Stimulated activated CD4-positive, alpha-beta T cell treated with anti-CD3 and anti-CD28 coated beads, Interleukin-4, amount 100 ng/mL, for 1 hour (primary cell): Measurements from ENCODE around the gene C10orf67.
"Not testable (repeated sequence)": the region's sequence is repeated elsewhere in the genome, so short reads cannot be mapped to it uniquely, and the experiment has no call there.

Experiments
- DNase-seq: peaks from one replicate; pipeline ENCODE4 v3.0.0-alpha.2; 2020

Gene C10orf67

DNA sequence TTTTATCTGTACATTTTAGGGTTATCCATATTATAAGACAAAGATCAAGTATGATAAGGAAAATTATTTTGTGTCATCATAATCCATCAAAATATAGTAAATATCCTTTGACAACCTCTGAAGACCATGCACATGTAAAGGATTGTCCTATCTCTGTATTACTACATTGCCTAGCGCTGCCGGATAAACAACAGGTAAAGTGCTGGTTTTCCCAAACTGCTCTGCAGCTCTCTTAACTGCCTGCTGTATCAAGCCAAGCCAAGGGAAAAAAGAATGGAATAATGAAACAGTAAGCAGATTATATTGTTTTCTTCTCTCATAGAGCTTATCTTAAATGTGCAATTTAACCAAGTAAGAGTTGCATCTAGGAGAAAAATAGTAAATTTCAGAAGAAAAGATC is 81.7 kb downstream of the C10orf67 start:
- DNase-seq, result no peak

DNA sequence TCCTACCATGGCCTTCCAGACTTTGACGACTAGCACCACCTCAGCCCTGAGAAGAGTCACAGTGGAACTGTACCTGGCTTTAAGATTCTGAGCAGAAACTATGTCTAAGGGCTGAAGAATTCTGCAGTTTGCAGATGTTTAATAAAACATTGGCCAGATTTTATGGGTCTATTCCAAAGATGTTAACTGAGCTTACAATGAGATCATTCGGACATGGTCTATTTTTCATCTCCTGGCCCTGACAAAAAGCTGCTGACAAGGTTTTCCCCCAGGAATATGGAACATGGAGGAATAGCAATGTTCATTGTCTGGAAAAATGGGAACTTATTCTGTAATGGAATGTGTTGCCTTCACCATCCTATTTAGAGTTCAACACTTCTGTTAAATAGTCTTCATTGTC is 86.1 kb downstream of the C10orf67 start:
- no peak for DNase-seq

GRCh38 chr10:23253780-23254179 is 90.8 kb downstream of the C10orf67 start:
- no peak for DNase-seq

DNA sequence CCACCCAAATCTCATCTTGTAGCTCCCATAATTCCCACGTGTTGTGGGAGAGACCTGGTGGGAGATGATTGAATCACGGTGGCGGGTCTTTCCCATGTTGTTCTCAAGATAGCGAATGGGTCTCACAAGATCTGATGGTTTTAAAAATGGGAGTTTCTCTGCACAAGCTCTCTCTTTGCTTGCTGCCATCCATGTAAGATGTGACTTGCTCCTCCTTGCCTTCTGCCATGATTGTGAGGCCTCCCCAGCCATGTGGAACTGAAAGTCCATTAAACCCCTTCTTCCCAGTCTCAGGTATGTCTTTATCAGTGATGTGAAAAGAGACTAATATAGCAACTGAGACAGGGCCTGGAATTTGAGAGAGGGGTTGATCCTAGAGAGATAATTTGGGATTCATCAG is 91.7 kb downstream of the C10orf67 start:
- DNase-seq, result not testable (repeated sequence)

GRCh38 chr10:23241779-23242178 is 102.8 kb downstream of the C10orf67 start:
- DNase-seq, result not testable (repeated sequence)

DNA sequence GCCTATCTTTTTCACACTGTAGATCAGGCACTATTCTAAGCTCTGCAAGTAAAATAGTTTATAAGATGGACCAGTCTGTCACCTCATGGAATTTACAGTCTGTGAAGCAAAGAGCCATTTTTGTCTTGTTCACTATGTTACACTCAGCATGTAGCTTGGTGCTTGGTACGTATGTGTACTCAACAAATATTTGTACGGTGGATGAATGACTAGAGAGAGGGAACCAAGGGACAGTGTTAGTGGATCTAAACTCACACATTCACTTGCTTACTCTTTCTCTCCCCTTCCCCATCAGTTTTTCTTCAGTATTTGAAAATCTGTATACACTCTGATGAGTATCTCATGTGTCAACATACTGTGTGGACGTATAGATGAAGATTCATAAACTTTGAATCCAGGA is 106.6 kb downstream of the C10orf67 start:
- DNase-seq, result no peak

DNA sequence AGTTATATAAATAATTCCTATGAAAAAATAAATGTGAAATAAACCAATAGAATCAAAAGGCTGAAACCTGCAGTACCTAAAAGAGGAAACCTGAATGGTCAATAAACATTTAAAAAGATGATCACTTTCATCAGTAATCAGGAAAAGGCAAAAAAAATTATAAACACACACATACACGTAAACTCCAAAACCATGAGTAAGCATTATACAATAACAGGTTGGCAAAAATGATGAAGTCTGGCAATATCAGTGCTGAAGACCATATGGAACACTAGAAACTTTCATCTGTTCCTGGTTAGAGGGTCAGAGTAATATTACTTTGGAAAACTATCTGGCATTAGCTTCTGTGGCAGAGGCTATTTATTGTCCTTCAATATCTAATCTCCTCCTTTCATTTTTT is 114.0 kb downstream of the C10orf67 start:
- no peak for DNase-seq

DNA sequence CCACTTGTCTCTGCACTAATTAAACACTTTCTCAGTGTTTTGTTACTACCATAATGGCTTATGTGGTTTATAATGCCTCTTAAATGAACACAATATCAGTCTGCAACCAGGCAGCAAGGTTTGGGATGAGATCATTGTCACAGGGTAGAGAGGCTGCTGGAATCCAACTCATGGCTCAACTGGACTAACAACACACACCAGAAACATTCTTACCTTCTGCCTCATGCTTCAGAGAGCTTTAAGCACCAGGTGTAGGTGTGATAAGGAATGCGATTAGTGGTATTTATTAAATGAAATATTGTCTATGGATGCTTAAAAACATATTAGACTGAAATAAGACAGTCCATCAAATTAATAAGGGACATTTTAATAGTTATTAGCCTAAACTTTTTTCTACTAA is 127.1 kb downstream of the C10orf67 start:
- DNase-seq, result no peak

DNA sequence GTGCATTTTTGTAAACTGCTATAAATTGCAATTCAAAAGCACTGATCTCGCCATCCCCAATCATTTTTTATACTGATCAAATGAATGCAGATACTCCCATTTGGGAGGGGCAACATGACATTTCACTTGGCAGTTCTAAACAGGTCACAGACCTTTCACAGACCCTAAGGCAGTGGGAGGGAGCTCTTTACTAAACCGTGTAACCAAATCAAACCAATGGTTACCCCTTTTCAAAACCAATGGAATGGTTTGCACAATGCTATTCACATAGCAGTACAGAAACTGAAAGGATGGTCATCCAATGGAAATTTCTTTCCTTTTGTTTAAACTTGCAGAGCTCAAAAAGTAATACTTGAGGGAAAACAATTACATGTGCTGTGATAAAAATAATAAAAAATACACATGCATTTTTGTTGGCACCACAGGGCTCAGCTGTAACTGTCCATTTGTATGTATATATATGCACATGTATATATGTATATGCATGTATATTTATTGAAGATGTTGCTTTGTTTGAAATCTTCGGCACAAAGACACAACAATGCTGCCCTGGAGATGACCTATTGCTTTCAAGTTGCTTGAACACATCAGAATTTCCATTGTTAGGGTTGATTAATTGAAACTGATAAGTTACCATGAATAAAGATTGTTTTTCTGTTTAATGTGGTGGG is 138.5 kb downstream of the C10orf67 start:
- DNase-seq, result no peak

DNA sequence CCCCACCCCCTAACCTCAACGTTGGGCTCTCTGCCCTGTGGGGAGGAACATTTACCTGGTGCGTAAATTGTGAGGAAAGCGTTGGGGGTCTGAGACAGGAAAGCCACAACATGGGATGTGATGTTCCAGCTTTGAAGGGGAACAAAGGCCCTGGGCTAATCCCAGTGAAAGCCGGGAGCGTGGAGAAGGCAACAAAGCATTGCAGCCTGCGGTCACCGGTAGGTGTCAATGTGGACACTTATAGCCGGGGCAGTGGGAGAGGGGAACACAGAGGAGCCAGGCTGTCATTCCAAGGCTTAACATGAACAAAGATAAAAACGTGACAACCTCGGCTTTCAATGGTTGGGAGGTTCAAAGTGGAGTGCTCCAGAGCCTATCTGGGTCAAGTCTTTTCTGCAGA is 139.8 kb downstream of the C10orf67 start:
- DNase-seq, result no peak

DNA sequence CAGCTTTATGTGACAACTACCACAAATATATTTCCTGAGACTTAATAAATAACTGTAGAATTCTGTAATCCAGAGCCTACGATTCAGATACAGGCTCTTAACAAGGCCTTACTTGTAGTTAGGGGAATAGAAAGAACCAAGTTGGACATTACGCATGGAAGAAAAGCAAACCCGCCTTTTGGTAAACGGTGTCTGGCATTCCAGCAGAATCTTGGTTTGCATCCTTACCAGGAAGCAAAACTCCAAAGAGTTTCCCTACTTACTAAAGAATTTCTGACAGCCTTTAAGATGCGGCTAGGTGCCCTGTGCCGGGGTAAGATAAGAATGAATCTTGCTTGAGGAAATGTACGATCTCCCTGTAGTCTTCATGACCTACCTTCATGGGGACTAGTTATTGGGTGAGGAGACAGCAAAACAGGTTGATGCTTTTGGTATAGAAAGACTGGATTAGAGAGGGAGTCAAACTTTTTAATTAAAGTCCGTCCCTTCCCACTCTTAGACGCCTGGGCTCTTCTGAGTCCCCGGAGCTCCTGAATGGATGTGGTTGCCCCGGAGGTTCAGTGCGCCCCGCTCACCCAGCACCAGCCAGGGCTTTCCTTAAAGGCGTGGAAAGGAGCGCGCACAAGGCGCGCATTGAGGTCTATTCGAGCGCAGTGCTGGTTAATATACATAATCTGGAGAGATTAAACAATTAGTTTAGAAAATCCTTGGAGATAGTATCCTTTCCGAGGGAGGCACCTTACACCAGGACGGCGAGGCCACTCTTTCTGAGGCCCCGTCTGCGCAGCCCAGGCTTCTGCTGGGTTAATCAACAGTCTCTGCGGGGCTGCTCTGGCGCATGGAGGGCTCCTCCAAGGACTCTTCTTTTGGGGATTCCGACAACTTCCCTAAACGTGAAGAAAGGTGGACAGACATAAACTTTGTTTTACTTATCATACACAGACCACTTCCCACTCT is 140.9 kb downstream of the C10orf67 start:
- DNase-seq, result no peak

DNA sequence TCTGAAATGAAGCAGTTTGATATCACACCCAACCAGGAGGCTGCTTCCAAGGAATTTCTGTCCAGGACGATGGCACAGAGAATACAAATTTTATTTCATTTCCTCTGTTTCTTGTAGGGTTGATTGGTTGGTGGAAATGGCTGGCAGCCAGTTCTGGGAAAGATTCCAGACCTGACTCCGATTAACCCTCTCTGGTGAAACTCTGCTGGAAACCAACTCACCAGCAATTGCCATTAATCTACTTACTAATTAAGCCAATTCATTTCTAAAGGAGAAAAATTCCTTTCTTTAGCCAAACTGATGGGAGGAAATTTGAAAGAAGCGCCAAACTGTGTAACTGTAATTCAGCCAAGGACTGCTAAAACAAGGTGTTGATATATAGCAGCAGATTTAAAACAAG is 141.8 kb downstream of the C10orf67 start:
- DNase-seq, result no peak

DNA sequence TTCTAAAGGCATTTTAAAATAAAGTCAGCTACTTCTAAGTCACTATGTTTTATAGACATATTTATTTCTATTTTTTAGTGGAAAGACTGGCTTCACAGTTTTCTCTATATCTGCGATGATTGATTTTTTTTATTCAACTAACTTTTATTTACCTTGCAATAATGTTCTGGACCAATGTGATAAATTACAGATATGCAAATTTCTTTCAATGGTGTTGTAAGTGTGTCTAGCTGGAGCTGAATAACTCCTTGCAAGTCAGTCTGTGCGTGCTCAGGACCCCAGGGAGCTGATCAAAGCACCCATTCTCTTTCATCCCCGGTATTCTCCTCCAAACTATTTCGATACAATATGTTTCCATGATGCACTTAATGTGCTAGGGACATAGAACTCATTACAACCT is 142.8 kb downstream of the C10orf67 start:
- no peak for DNase-seq

DNA sequence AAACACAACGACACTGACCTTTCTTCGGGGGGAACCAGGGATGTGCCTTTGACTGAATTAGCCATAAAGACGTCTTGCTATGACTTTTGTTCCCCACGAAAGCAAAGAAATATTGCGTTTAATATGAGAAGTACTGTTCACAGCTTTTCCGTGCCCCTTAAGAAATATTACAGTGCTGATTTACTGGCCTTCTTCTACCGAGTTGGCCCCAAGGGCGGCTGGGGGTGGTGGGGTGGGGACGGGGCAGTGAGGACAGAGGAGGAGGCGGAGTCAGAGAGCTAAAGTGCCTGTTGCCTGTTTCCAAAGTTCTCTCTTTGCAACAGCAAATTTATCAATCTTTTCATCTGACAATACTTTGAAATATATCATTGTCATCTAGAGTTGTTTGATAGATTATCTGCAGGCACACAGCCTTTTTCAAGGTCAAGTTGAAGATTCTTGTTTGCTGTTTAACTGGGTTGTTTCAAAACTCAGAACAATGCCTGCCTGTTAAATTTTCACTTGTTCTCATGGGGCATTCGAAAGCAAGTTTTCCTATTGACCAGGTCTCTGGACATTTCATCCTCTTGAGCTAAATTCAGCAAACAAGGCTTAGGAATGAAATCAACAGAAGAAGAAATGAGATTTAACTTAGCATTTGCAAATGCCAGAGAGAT is 143.5 kb downstream of the C10orf67 start:
- DNase-seq, result no peak

- no peak for DNase-seq
These were observed 144.0 kb downstream of the C10orf67 start for GRCh38 chr10:23200586-23200985.

GRCh38 chr10:23199768-23200511 is 144.7 kb downstream of the C10orf67 start:
- no peak for DNase-seq

DNA sequence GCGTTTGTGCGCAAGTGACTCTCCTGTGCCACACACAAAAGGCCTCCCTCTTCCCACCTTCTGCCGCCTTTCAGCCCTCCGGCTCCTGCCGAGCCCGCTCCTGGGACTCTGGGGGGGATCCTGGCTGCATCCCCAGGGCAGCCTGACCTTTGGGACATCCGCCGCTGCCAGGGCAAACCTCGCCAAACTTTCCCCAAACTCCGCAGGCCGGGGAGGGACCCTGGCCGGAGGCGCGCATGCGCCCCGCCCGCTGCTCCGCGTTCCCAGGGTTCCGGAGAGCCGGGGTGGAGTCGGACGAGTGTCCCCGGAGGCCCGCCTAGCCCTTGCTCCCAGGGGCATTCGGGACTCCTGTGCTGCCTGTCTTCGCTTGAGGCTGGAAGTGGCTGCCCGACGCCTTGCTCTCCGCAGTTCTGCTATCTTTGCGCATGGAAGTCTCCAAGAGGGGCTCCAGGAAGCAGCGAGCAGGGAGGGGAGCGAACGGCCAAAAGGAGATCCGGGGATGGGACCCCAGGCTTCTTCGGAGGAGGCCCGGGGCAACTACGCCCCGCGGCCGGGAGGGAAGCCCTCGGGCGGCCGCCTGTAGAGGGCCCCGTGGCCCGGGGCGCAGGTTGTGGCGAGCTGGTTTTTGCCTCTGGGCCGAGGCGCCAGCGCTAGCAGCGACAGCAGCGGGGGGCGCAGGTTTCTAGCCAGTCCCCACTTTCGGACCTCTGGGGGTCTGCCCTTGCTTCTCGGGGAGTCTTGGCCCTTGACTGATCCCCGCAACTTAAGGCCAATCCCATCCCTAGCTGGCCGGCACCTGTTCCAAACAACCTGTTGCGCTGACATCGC is 145.4 kb downstream of the C10orf67 start:
- DNase-seq, result no peak

GRCh38 chr10:23198610-23198939 is 146.0 kb downstream of the C10orf67 start:
- DNase-seq, result no peak

GRCh38 chr10:23197416-23197861 is 147.2 kb downstream of the C10orf67 start:
- DNase-seq, result no peak

DNA sequence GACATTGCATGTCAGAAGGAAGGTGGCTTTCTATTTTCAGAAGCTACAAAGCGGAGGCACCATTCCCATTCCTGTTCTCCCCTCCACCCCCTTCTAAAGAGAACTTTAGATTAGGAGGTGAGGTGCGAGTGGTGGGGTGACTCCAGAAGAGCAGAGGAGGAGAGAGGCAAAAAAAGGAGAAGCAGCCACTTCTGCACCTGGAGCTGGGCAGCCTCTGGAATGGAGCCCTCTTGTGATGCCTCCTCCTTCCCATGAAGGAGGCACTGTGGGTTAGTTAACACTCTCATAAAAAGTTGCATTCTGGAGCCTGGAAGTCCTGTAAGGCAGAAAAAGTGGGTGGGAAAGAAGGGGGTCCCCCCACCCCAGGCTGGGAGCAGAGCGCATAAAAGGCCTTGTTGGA is 147.7 kb downstream of the C10orf67 start:
- no peak for DNase-seq

GRCh38 chr10:23195846-23196600 is 148.6 kb downstream of the C10orf67 start:
- DNase-seq, result no peak
